NB4 (cell line): Measurements from ENCODE around the gene ADAMTS7.
"Not testable (repeated sequence)": the region's sequence is repeated elsewhere in the genome, so short reads cannot be mapped to it uniquely, and the experiment has no call there.

ENCODE experiments used
- DNase-seq: peaks from one replicate; pipeline ENCODE4 v3.0.0; 2010; ENCODE audit warnings: low read depth
- H3K4me3 ChIP-seq: one replicate; pipeline ENCODE4 v1.5.1; 2011; ENCODE audit warnings: mild to moderate bottlenecking, low read depth, low read length, moderate library complexity
- MYC ChIP-seq: IDR thresholded peaks from 2 replicates; pipeline ENCODE4 v1.6.1; 2011; ENCODE audit warnings: low read depth, low read length
- POLR2A ChIP-seq: IDR thresholded peaks from 2 replicates; pipeline ENCODE4 v1.6.1; 2011; ENCODE audit warnings: mild to moderate bottlenecking; ENCODE audit not compliant: insufficient read length; ENCODE audit errors: extremely low read depth
- TF ChIP-seq, protein P1 (sequence below): IDR thresholded peaks from 2 replicates; pipeline ENCODE4 v1.6.1; 2011; ENCODE audit warnings: low read depth, low read length
- TF ChIP-seq, protein P2 (sequence below): IDR thresholded peaks from one replicate; pipeline ENCODE4 v1.5.1; 2012; ENCODE audit warnings: low read depth, low read length

The ADAMTS7 gene

DNA sequence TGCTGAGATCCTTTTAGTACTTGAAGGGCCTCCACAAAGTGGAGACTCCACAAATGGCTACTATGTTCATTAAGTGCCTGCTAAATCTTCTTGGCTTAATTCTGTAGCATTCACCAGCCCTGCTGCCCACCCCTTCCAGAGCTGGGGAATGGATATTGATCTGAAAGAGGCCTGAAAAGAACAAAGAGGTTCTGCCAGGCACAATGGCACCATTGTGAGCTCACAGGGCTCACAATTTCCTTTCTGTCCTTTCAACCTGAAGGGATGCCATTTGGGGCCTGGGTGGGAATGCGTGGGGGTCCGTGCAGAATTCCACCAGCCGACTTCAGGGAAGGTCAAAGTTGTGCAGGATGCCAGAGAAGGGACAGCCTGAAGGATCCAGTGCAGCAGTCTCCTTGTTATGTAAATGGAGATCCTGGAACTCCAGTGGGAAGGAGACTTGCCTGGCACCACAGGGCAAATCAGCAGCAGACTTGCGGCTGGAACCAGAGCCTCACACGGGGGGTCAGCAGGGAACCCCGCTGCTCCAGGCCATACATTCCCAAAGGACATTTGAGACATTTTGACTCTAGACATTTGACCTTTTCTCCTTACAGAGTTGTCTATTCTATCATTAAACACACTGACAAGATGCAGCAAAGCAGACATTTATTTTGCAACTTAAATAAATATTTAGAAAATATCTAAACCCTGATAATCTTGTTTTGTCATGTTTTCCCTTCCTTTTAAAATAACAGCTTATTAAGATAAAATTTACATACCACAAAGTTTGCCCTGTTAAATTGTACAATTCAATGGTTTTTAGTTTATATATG, 39.9 kb upstream of the ADAMTS7 start:
- TF ChIP-seq, protein P1, sequence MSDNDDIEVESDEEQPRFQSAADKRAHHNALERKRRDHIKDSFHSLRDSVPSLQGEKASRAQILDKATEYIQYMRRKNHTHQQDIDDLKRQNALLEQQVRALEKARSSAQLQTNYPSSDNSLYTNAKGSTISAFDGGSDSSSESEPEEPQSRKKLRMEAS: no peak
- no peak for TF ChIP-seq POLR2A
- TF ChIP-seq, protein P2, sequence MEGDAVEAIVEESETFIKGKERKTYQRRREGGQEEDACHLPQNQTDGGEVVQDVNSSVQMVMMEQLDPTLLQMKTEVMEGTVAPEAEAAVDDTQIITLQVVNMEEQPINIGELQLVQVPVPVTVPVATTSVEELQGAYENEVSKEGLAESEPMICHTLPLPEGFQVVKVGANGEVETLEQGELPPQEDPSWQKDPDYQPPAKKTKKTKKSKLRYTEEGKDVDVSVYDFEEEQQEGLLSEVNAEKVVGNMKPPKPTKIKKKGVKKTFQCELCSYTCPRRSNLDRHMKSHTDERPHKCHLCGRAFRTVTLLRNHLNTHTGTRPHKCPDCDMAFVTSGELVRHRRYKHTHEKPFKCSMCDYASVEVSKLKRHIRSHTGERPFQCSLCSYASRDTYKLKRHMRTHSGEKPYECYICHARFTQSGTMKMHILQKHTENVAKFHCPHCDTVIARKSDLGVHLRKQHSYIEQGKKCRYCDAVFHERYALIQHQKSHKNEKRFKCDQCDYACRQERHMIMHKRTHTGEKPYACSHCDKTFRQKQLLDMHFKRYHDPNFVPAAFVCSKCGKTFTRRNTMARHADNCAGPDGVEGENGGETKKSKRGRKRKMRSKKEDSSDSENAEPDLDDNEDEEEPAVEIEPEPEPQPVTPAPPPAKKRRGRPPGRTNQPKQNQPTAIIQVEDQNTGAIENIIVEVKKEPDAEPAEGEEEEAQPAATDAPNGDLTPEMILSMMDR: no peak
- no peak for TF ChIP-seq MYC
- no peak overlapping the region for H3K4me3 ChIP-seq
- no peak for DNase-seq

DNA sequence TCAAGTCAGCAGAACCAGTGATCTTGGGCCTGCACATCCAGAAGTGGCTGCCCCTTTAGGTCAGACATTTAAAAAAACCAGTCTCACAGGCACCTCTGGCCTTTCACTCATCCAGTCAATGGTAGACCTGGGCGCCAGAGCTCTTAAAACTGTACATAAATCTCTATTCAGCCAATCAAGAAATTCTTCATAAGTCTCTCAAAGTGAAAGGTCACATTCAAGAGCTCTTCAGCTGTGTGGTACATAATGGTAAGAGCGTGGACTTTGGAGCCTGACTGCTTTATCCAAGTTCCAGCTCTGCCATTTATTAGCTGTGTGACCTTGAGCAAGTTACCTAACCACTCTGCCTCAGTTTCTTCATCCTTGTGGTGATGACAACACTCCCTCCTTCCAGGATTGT, 39.1 kb upstream of the ADAMTS7 start:
- TF ChIP-seq MYC (no peak), POLR2A (no peak)
- TF ChIP-seq, protein P1: no peak
- TF ChIP-seq, protein P2: no peak
- no peak overlapping the region for H3K4me3 ChIP-seq
- DNase-seq: no peak

DNA sequence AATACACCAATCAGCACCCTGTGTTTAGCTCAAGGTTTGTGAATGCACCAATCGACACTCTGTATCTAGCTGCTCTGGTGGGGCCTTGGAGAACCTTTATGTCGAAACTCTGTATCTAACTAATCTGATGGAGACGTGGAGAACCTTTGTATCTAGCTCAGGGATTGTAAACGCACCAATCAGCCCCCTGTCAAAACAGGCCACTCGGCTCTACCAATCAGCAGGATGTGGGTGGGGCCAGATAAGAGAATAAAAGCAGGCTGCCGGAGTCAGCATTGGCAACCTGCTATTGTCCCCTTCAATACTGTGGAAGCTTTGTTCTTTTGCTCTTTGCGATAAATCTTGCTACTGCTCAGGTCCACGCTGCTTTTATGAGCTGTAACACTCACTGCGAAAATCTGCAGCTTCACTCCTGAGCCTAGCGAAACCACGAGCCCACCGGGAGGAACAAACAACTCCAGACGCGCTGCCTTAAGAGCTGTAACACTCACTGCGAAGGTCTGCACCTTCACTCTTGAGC, 36.2 kb upstream of the ADAMTS7 start:
- not testable (repeated sequence) for DNase-seq, H3K4me3 ChIP-seq

DNA sequence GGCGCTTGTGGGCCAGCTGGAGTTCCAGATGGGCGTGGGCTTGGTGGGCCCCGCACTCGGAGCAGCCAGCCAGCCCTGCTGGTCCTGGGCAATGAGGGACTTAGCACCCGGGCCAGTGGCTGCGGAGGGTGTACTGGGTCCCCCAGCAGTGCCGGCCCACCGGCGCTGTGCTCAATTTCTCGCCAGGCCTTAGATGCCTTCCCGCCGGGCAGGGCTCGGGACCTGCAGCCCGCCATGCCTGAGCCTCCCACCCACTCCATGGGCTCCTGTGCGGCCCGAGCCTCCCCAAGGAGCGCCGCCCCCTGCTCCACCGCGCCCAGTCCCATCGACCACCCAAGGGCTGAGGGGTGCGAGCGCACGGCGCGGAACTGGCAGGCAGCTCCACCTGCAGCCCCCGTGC, 35.6 kb upstream of the ADAMTS7 start:
- DNase-seq, H3K4me3 ChIP-seq: not testable (repeated sequence)

DNA sequence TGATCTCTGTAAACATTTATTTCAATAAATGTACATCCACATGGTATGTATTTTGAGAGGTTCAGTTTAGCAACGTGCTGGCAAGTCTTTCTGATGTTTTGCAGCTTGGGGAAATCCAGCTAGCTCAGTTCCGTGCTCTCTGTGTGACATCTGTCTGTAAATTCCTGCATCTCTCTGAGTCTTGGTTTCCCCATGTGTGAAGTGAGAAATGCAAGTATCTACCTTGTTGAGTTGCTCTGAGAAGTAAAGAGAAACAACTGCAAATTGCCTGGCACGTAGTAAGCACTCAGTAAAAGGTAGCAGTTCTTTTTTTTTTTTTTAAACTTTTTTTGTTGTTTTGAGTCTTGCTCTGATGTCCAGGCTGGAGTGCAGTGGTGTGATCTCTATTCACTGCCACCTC, 31.3 kb upstream of the ADAMTS7 start:
- no peak for TF ChIP-seq MYC
- TF ChIP-seq, protein P2: no peak
- TF ChIP-seq POLR2A: no peak
- TF ChIP-seq, protein P1: no peak
- no peak for DNase-seq
- H3K4me3 ChIP-seq: no peak overlapping the region

DNA sequence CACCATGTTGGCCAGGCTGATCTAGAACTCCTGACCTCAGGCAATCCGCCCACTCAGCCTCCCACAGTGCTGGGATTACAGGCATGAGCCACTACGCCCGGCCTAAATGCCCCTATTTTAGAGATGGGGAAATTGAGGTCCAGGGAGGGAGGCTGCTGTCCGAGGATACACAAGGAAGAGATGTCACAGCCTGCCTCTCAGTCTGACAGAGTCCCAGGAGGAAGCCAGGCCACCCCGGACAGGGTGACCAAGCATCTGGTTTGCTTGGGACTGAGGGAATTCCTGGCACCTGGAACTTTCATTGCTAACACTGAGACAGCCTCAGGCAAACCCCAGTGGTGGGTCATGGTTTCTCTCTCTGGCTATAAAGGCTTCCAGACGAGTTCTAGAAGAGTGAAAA, 30.6 kb upstream of the ADAMTS7 start:
- no peak for DNase-seq
- TF ChIP-seq POLR2A (no peak), MYC (no peak)
- TF ChIP-seq, protein P2: no peak
- TF ChIP-seq, protein P1: no peak
- H3K4me3 ChIP-seq: no peak overlapping the region

DNA sequence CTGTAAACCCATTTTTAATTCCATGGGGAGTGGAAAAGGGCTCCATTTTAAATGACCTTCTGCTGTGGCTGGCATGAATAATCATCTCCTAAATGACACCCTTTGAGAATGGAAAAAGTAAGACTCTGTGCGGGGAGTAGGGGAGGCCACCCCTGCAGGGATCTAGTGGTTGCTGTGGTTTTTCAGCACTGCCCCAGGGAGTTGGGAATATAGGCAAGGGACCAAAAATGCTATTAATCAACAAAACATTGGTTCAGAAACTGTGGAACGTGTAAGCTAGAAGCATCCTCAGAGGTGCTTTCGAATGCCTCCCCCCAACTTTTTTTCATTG, 30.1 kb upstream of the ADAMTS7 start:
- no peak for DNase-seq
- no peak overlapping the region for H3K4me3 ChIP-seq
- TF ChIP-seq MYC: no peak
- TF ChIP-seq, protein P2: no peak
- TF ChIP-seq POLR2A: no peak
- TF ChIP-seq, protein P1: no peak
